CD4-positive, CD25-positive, alpha-beta regulatory T cell (primary cell): Measurements from ENCODE around the gene LDHB. TPM values are rescaled to one million over a fixed set of nuclear protein-coding genes. Genes with fewer than 3 reads are reported as not detected.
A peak's percentile ranks its signal among the peaks of the same experiment; 100 is the strongest.
"Not testable (repeated sequence)": the region's sequence is repeated elsewhere in the genome, so short reads cannot be mapped to it uniquely, and the experiment has no call there.

Experiments
- ATAC-seq, 2 donors: fragments of 150-1000 bp; cut with Tn5 transposase; one replicate each; pipeline ENCODE4 v1.10.0; 2021; ENCODE audit warnings: low read depth in 2 of 2, moderate number of reproducible peaks in 2 of 2, moderate library complexity in 1 of 2
- DNase-seq, 3 donors: peaks; one replicate each; pipeline versions ENCODE4 v3.0.0 to v3.0.0-alpha.2; 2012 to 2022; ENCODE audit warnings: mixed read lengths in 1 of 3
- H3K27ac ChIP-seq: one replicate; pipeline ENCODE4 v1.7.0; 2013; ENCODE audit warnings: mild to moderate bottlenecking, low read length; ENCODE audit not compliant: insufficient read depth, poor library complexity, severe bottlenecking
- H3K27me3 ChIP-seq: one replicate; pipeline ENCODE4 v1.7.0; 2013; ENCODE audit warnings: low read length; ENCODE audit not compliant: control insufficient read depth, insufficient read depth
- H3K36me3 ChIP-seq: one replicate; pipeline ENCODE4 v1.7.0; 2013; ENCODE audit warnings: mild to moderate bottlenecking, low read length, moderate library complexity; ENCODE audit not compliant: control insufficient read depth, insufficient read depth
- H3K4me1 ChIP-seq: 2 replicates; pipeline ENCODE4 v1.7.0; 2013; ENCODE audit warnings: mild to moderate bottlenecking, low read length; ENCODE audit not compliant: insufficient read depth, control insufficient read depth, poor library complexity, severe bottlenecking
- H3K4me3 ChIP-seq: one replicate; pipeline ENCODE4 v1.7.0; 2013; ENCODE audit warnings: low read depth, mild to moderate bottlenecking, low read length, moderate library complexity
- H3K9me3 ChIP-seq, 2 experiments: 1 replicate in 1 of 2; 2 replicates in 1 of 2; pipeline ENCODE4 v1.7.0; 2013; ENCODE audit warnings: low read length in 2 of 2, mild to moderate bottlenecking in 1 of 2, moderate library complexity in 1 of 2; ENCODE audit not compliant: control insufficient read depth in 2 of 2
- H3K27ac Mint-ChIP-seq, 3 donors: one replicate each; pipeline ENCODE4 v1.8.0; 2020 to 2022; ENCODE audit warnings: mild to moderate bottlenecking in 3 of 3, mixed read lengths in 3 of 3, moderate library complexity in 2 of 3
- H3K27me3 Mint-ChIP-seq: one replicate; pipeline ENCODE4 v1.8.0; 2022; ENCODE audit warnings: mild to moderate bottlenecking, mixed read lengths
- H3K36me3 Mint-ChIP-seq: one replicate; pipeline ENCODE4 v1.8.0; 2020; ENCODE audit warnings: mixed read lengths
- H3K4me1 Mint-ChIP-seq, 4 donors: one replicate each; pipeline ENCODE4 v1.8.0; 2020 to 2022; ENCODE audit warnings: mixed read lengths in 4 of 4, mild to moderate bottlenecking in 1 of 4
- H3K4me3 Mint-ChIP-seq, 4 donors: one replicate each; pipeline ENCODE4 v1.8.0; 2020 to 2022; ENCODE audit warnings: mild to moderate bottlenecking in 4 of 4, mixed read lengths in 4 of 4, moderate library complexity in 3 of 4
- H3K9me3 Mint-ChIP-seq, 7 donors: one replicate each; pipeline ENCODE4 v1.8.0; 2020 to 2022; ENCODE audit warnings: mixed read lengths in 7 of 7, mild to moderate bottlenecking in 3 of 7, moderate library complexity in 2 of 7
- polyA plus RNA-seq, 4 donors: library from polyadenylated mRNA; unstranded; fragments of 300-500 nt; fragmentation: Illumina TruSeq; gene quantifications; one replicate each; pipeline ENCODE4 v1.2.3, GENCODE V29; 2021
- total RNA-seq: library from RNA; stranded (reverse); gene quantifications from one replicate; pipeline ENCODE4 v1.2.3, GENCODE V29; 2022

LDHB gene
- total and polyA plus RNA-seq, 5 donors from 2014 or later: 602 to 2,327 (median 2,045) TPM

- H3K9me3 Mint-ChIP-seq, H3K36me3 ChIP-seq, H3K27me3 ChIP-seq, H3K9me3 ChIP-seq, DNase-seq, H3K4me3 Mint-ChIP-seq, H3K27ac ChIP-seq, H3K36me3 Mint-ChIP-seq, H3K4me3 ChIP-seq, ATAC-seq: not testable (repeated sequence)
- H3K4me1 Mint-ChIP-seq: peaks cover 10 to 45% (median 25%) of the 10 kb centered on the region in 4 donors
- H3K4me1 ChIP-seq: peaks cover 21% of the 10 kb centered on the region
- H3K27ac Mint-ChIP-seq: peak overlapping the region in 1 of 3 donors; percentile 95
- peaks cover 24% of the 10 kb centered on the region for H3K27me3 Mint-ChIP-seq
These were observed 3.9 kb upstream of the LDHB start for GRCh38 chr12:21661396-21662093.

GRCh38 chr12:21659383-21659782 lies 1.7 kb upstream of the LDHB start:
- Histone ChIP-seq H3K27me3 (no peaks in the 10 kb centered on the region), H3K4me1 (peaks cover 43% of the 10 kb centered on the region), H3K27ac (no peak overlapping the region), H3K36me3 (peaks cover 2% of the 10 kb centered on the region), H3K9me3 (no peaks in the 10 kb centered on the region), H3K4me3 (no peak overlapping the region)
- Mint-ChIP-seq H3K36me3 (peaks cover 7% of the 10 kb centered on the region), H3K4me1 (peaks cover 14 to 60% (median 40%) of the 10 kb centered on the region in 4 donors), H3K27me3 (peaks cover 9% of the 10 kb centered on the region), H3K27ac (peak overlapping the region; percentile 48 to 95 (median 57)), H3K4me3 (peak overlapping the region; percentile 97 to 99 (median 99)), H3K9me3 (no peaks in the 10 kb centered on the region)
- ATAC-seq: no peak
- peak in 1 of 3 donors; percentile 26 for DNase-seq

- DNase-seq: peak; percentile 15 to 78 (median 35)
- Histone ChIP-seq H3K27me3 (no peaks in the 10 kb centered on the region), H3K27ac (peak overlapping the region; percentile 77), H3K4me3 (peak overlapping the region; percentile 97), H3K4me1 (peaks cover 64% of the 10 kb centered on the region), H3K9me3 (no peaks in the 10 kb centered on the region), H3K36me3 (peaks cover 25% of the 10 kb centered on the region)
- peak overlapping the region; percentile 95 to 100 (median 98) for H3K27ac Mint-ChIP-seq
- peaks cover 8% of the 10 kb centered on the region for H3K27me3 Mint-ChIP-seq
- H3K9me3 Mint-ChIP-seq: no peaks in the 10 kb centered on the region
- peak in 1 of 2 donors; percentile 18 for ATAC-seq
- peaks cover 28% of the 10 kb centered on the region for H3K36me3 Mint-ChIP-seq
- H3K4me1 Mint-ChIP-seq: peaks cover 19 to 80% (median 60%) of the 10 kb centered on the region in 4 donors
- peak overlapping the region; percentile 97 to 99 (median 99) for H3K4me3 Mint-ChIP-seq
These were observed 727 bp downstream of the LDHB start for GRCh38 chr12:21656905-21657325.

- H3K4me3 Mint-ChIP-seq: peak overlapping the region; percentile 97 to 99 (median 99)
- peak overlapping the region; percentile 97 for H3K4me3 ChIP-seq
- H3K4me1 Mint-ChIP-seq: peaks cover 31 to 89% (median 68%) of the 10 kb centered on the region in 4 donors
These were observed 2.1 kb downstream of the LDHB start for GRCh38 chr12:21655591-21655990.

GRCh38 chr12:21651821-21652220 lies 5.8 kb downstream of the LDHB start:
- Mint-ChIP-seq H3K27ac (peak overlapping the region in 1 of 3 donors; percentile 81), H3K4me1 (peaks cover 39 to 95% (median 79%) of the 10 kb centered on the region in 4 donors), H3K36me3 (peaks cover 64% of the 10 kb centered on the region), H3K27me3 (no peaks in the 10 kb centered on the region), H3K9me3 (no peaks in the 10 kb centered on the region), H3K4me3 (peak overlapping the region; percentile 27 to 75 (median 50))
- no peak for DNase-seq
- Histone ChIP-seq H3K27me3 (no peaks in the 10 kb centered on the region), H3K27ac (no peak overlapping the region), H3K4me3 (peak overlapping the region; percentile 45), H3K36me3 (peaks cover 72% of the 10 kb centered on the region), H3K4me1 (peaks cover 82% of the 10 kb centered on the region), H3K9me3 (no peaks in the 10 kb centered on the region)
- no peak for ATAC-seq

More at GRCh38 chr12:21655591-21655990, 2.1 kb downstream of the LDHB start:
- peak in 1 of 3 donors; percentile 32 for DNase-seq
- Histone ChIP-seq H3K36me3 (peaks cover 38% of the 10 kb centered on the region), H3K9me3 (no peaks in the 10 kb centered on the region), H3K4me1 (peaks cover 77% of the 10 kb centered on the region), H3K27ac (peak overlapping the region; percentile 42), H3K27me3 (no peaks in the 10 kb centered on the region)
- Mint-ChIP-seq H3K9me3 (no peaks in the 10 kb centered on the region), H3K27ac (peak overlapping the region; percentile 12 to 95 (median 67)), H3K36me3 (peaks cover 39% of the 10 kb centered on the region), H3K27me3 (peaks cover 3% of the 10 kb centered on the region)
- ATAC-seq: no peak

GRCh38 chr12:21650997-21651396 lies 6.6 kb downstream of the LDHB start:
- H3K36me3 ChIP-seq: peaks cover 81% of the 10 kb centered on the region
- H3K9me3 ChIP-seq: no peaks in the 10 kb centered on the region
- H3K4me1 Mint-ChIP-seq: peaks cover 38 to 97% (median 80%) of the 10 kb centered on the region in 4 donors
- H3K4me1 ChIP-seq: peaks cover 78% of the 10 kb centered on the region
- no peaks in the 10 kb centered on the region for H3K9me3 Mint-ChIP-seq
- peaks cover 69% of the 10 kb centered on the region for H3K36me3 Mint-ChIP-seq
- no peaks in the 10 kb centered on the region for H3K27me3 Mint-ChIP-seq
- DNase-seq (no peak), ATAC-seq (peak in 1 of 2 donors; percentile 34)
- no peak overlapping the region for H3K27ac ChIP-seq
- H3K4me3 Mint-ChIP-seq: peak overlapping the region; percentile 6 to 75 (median 46)
- peak overlapping the region; percentile 45 for H3K4me3 ChIP-seq
- no peaks in the 10 kb centered on the region for H3K27me3 ChIP-seq
- H3K27ac Mint-ChIP-seq: peak overlapping the region in 2 of 3 donors; percentile 59 to 81

- peak overlapping the region in 2 of 3 donors; percentile 67 to 80 for H3K27ac Mint-ChIP-seq
- no peaks in the 10 kb centered on the region for H3K9me3 ChIP-seq
- DNase-seq: peak in 1 of 3 donors; percentile 12
- peaks cover 94% of the 10 kb centered on the region for H3K36me3 ChIP-seq
- H3K9me3 Mint-ChIP-seq: no peaks in the 10 kb centered on the region
- H3K27ac ChIP-seq: no peak overlapping the region
- H3K4me3 ChIP-seq: peak overlapping the region; percentile 1
- peak overlapping the region in 2 of 4 donors; percentile 31 to 44 for H3K4me3 Mint-ChIP-seq
- ATAC-seq: no peak
- H3K36me3 Mint-ChIP-seq: peaks cover 77% of the 10 kb centered on the region
- peaks cover 66% of the 10 kb centered on the region for H3K4me1 ChIP-seq
- H3K4me1 Mint-ChIP-seq: peaks cover 45 to 96% (median 81%) of the 10 kb centered on the region in 4 donors
- no peaks in the 10 kb centered on the region for H3K27me3 ChIP-seq
- no peaks in the 10 kb centered on the region for H3K27me3 Mint-ChIP-seq
These were observed 8.6 kb downstream of the LDHB start for GRCh38 chr12:21649034-21649433.
